WI38 (cell line): ENCODE data around the gene PLEKHO2.

Experiments
- H3K4me3 ChIP-seq: 2 replicates; pipeline ENCODE4 v1.5.1; 2011; ENCODE audit warnings: low read depth, mild to moderate bottlenecking, control low read depth, low read length
- TF ChIP-seq, protein P1 (sequence below): IDR thresholded peaks from 2 replicates; pipeline ENCODE4 v1.5.1; 2012; ENCODE audit warnings: low read depth, mild to moderate bottlenecking, control low read depth, low read length

The PLEKHO2 gene

DNA sequence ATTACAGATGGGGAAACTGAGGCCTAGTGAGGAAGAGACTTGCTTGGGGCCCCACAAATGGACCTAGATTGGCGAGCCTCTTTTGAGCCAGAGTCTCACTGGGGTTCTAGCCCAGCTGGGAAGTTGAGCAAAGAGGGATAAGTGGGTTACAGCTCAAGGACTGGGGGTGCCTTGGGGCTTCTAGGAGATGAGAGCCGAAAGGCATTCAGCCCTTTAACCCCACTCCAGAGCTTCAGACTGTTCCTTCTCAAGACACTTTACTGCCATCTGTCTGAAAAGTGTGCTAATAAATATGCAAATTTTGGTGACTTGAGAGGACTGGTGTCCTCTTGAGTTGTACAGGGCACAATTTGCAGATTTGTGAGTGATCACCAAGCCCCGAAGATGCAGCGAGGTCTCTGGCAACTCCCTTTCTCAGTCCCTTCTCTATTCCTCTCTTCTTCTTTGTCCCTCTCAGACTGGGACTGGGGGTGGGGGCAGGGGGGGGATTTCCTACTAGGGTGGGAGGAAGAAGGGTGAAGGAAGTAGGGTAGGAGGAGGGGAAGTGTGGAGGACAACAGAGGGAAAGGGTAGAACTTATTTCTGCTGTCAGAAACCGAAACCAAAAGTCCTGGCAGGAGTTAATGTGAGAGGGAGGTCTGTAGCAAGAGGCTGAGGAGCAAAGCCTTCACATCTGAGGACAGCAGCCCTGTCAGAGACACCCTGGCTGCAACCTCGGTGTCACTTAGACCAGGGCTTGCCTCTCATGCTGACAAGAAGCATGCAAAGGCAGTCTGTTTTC is 53.8 kb downstream of the PLEKHO2 start:
- TF ChIP-seq, protein P1, sequence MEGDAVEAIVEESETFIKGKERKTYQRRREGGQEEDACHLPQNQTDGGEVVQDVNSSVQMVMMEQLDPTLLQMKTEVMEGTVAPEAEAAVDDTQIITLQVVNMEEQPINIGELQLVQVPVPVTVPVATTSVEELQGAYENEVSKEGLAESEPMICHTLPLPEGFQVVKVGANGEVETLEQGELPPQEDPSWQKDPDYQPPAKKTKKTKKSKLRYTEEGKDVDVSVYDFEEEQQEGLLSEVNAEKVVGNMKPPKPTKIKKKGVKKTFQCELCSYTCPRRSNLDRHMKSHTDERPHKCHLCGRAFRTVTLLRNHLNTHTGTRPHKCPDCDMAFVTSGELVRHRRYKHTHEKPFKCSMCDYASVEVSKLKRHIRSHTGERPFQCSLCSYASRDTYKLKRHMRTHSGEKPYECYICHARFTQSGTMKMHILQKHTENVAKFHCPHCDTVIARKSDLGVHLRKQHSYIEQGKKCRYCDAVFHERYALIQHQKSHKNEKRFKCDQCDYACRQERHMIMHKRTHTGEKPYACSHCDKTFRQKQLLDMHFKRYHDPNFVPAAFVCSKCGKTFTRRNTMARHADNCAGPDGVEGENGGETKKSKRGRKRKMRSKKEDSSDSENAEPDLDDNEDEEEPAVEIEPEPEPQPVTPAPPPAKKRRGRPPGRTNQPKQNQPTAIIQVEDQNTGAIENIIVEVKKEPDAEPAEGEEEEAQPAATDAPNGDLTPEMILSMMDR: no peak
- H3K4me3 ChIP-seq: peak overlapping the region; percentile 5; the same call in 1 of the 2 replicates

DNA sequence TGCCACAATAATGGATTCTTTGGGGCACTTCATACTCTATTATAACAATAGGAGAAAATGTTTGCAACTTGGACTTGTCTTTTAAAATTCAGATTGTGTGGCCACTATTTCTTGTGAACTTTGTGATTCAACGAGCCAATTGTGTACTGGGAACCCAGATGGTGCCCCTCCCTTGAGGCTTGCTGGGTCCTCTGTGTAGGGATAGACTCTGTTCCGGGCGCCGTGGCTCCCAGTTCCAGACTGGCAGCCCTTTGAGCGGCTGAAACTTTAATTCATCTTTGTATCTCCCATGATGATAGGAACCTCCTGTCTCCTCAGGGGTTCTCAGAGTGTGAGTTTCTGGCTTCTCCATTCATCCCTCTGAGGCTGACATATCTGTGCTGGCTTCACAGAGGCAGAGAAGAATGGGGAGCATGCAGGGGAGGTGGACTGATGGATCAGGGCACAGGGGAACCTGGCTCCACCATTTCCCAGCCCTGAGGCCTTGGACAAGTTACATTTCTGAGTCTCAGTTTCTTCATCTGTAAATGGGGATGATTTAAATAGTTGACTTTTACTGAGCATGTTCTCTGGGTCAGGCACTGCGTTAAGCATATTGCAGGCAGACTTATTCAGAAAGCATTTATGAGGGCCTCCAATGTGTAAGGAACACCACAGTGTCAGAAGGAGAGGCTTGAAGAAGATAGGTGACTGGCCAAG is 54.8 kb downstream of the PLEKHO2 start:
- TF ChIP-seq, protein P1: no peak

DNA sequence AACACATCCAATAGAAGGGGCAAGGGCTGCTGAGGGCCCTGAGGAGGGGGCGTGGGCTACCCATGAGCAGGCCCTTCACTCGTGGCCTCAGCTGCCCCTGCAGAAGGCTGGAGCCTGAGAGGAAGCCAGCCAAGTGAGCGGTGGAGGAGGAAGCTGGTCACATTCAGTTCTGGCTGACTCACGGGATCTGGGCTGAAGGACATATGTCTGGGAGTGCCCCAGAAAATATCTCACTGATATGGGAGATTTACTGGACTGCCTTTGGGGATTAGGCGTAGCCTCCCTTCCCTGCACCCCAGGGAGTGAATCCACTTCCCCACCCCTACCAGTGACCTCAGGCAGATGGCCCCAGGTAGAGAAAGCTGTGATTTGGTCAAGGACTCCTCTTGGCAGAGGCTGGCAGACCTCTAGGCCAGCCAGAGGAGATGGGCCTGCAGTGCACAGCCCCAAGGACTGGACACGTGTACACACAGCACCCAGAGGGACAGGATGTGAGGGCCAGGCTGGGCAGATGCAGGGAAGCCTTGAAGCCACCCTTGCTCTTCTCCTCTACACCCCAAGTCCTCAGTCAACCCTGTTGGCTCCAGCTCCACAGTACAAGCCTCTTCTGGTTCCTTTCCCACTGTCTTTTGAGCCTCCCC is 55.8 kb downstream of the PLEKHO2 start:
- no peak overlapping the region for H3K4me3 ChIP-seq
- TF ChIP-seq, protein P1: no peak

More for the DNA sequence above, 54.8 kb downstream of the PLEKHO2 start:
- no peak overlapping the region for H3K4me3 ChIP-seq

DNA sequence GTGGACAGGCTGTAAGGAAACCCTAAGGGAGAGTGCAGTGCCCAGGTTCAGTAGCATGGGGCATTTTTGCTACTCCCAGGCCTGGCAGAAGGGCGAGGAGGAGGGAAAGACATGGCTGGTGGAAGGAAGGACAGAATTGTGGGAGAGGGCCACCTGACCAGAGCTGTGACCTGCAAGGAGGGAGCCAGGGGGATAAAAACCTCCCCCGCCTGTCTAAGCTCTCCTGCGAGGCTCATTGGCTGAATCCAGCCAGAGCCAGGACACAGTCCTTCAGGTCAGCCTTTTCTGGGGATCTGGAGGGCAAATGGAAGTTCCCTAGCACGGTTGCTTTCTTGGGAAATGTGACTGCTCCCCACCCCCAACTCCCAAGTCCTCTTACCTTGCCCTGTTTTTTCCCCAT is 56.7 kb downstream of the PLEKHO2 start:
- H3K4me3 ChIP-seq: no peak overlapping the region
- TF ChIP-seq, protein P1: no peak

DNA sequence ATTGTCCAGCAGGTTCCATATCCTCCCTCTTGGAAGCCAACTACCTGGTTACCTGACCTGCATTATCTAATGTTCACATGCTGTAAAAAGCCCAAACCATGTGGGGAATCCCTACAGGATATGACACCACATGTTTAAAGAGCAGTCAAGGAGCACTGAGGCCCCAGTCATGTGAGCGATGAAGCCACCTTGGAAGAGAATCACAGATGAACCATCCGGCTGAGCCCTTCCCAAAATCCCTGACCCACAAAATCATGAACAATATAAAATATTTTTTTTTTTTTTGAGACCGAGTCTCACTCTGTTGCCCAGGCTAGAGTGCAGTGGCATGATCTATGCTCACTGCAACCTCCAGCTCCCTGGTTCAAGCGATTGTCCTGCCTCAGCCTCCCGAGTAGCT is 59.4 kb downstream of the PLEKHO2 start:
- TF ChIP-seq, protein P1: no peak
- H3K4me3 ChIP-seq: no peak overlapping the region

DNA sequence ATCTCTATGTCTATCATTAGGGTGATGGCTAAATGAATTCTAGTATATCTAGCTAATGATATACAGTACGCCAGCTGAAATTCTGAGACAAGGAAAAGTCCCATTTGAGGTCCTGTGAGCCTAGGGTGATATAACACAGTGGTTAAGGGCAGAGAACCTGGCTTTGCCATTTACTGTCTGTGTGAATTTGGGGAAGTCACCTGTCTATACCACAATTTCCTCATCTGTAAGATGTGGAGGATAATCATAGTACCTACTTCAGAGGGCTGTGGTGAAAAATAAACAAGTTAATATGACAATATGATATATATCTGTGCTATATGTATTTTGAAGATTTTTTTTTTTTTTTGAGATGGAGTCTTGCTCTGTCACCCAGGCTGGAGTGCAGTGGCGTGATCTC is 60.2 kb downstream of the PLEKHO2 start:
- no peak overlapping the region for H3K4me3 ChIP-seq
- TF ChIP-seq, protein P1: no peak

DNA sequence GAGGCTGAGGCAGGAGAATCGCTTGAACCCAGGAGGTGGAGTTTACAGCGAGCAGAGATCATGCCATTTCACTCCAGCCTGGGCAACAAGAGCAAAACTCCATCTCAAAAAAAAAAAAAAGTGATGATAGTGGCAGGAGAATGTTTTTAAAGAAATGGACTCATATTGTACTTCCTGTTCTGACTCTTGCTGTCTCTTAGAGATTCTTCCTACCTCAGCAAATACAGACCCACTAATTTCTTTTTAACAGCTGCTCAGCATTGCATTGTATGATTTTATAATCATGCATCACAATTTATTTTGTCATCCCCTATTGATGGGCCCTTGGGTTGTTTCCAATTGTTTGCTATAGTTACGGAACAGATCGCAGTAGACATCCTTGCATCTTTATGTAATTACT is 61.1 kb downstream of the PLEKHO2 start:
- TF ChIP-seq, protein P1: no peak
- H3K4me3 ChIP-seq: no peak overlapping the region
